ENCODE measurements around the gene HOXB1.
A peak's percentile ranks its signal among the peaks of the same experiment; 100 is the strongest.

HOXB1 gene

DNA sequence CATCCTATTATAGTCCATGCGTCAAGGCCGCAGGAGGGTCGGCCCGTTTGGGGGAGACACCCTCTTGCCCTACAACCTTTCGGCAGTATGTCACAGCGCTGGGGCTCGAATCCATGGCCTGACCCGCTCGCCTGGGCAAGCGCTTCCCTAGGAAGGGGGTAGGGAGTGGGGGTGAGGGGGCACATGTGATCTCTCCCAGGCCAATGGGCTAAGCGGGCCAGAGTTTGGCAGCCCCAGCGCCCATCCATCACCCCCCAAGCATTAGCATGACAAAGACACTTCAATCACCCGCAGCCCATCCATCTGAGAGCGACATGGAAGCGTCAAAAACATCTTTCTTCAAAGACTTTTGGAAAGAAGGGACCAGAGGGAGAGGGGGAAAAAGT, at the start of gene HOXB1:
HOXB1 (minus strand) TSS at position 125 of the 386 bp plus-strand sequence; CDS start at position 18, 107 bp downstream.
- DNase-seq (ENCODE audit: low read depth in 2 of 3, low spot score in 2 of 3): no peak

DNA sequence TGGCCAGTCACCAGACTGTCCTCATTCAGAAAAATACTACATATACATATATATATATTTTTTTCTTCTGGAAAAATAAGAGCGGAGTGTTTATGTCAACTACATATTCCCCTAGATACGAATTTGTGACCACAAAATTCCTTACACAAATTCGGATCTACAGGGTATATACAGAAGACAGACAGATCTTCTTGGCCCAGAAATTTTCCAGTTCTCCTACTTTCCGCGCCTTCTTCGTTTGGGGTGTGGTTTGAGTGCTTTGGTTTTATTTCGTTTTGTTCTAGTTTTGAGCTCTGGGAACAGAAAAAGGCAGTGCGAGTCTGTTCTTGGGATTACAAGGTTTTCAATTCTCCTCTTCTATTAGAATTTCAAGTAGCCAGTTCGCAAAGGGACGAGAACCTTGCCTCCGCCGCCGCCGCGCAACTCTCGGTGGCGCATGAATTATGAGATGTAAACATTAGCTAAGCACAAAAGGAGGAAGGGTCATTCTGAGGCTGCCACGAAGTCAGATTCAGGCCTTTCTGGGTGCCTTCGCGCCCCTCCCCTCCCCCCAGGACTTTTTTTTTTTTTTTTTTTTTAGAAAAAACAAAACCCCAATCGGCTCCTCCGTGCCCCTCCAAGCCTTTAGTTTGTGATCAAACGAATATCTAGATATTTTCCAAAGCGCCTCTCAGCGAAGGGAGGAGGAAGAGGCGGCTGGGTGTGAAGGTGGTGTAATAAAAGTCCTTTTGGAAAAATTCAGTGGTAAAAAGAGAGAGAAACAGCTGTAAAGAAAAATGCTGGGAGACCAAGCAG, 49.1 kb upstream of the HOXB1 start:
- DNase-seq (ENCODE audit: low read depth in 2 of 3, low spot score in 2 of 3): no peak

DNA sequence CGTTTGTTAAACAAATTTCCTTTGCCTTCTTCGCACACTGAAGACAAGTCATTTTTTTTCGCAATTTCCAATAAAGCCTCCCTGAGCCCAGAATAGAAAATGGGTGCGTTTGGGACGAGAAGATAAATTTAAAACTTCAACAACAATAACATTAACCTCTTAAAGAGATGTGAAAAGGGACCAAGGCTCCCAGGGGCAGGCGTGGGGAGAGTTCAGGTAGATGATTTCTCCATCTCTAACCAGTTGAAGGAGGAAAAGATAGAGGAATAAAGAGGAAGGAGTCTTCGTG, 48.6 kb upstream of the HOXB1 start:
- DNase-seq (ENCODE audit: low read depth in 2 of 3, low spot score in 2 of 3): no peak

DNA sequence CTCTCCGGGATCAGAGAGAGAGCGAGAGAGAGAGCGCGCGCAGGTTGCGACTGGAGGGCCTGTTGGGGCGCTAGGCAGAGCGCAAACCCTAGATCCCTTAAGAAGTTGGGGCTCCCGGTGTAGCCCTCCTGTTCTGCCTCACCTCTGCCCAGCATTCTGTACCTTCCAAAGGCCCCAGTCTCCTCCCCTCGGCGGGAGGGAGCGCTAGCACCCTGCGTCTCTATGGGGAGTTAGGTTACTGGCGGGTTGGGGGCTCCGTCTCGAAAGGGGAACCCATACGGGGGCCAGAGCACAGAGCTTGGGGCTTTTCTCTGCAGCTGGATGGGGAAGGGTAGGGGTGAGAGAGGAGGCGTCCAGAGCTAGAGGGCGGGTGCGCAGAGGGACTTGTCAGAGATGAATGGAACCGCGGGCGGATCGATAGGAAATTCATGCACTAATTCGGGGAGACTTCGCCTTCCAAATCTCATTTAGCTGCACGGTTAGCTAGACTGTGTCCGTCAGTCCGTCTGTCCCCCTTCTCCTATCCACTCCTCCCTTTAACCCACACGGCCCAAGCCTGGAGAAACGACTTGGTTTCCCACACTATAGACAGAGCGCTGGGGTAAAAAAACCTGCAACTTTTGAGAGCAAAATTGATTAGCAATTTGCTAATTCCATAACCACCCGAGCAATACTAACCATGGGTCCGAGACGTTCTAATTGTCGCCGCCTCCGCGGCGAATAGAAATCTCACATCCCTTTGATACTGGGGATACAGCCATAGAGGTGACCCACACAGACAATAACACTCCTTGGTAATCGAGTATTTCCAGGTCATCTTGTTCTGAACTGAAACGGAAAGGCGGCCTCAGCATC, 48.0 kb upstream of the HOXB1 start:
- DNase-seq (ENCODE audit: low read depth in 2 of 3, low spot score in 2 of 3): no peak

DNA sequence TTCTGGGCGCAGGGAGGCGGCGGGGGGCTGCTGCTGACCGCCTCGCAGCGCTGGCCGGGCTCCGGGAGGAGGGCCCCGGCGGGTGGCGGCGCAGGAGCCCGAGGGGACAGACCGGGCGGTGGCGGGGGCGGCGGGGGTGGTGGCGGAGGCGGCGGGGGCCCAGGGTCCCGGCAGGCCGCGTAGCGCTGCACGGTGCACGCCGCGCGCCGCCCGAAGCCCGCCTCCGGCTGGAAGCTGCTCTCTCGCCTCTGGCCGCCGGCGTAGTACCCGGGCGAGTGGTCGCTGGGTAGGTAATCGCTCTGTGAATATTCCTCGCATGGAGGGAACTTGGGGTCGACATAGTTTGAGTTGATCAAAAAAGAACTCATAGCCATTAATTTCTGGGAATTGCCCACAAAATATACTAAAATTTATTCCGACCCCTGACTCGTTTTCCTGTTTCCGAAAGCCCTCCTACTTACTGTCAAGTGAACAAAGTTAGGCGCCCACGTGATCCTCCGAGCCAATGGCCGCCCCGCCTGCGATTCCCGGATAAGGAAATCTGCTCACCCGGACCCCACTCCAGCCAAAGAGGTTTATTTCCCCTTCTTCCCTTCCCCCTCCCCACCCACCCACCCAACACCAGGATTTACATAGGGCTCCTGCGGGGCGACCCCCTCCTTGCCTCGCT, 47.3 kb upstream of the HOXB1 start, which contains the start of gene HOXB4:
HOXB4 (minus strand) TSS at position 405 of the 670 bp plus-strand sequence; CDS start at position 374, 31 bp downstream.
- DNase-seq (ENCODE audit: low read depth in 2 of 3, low spot score in 2 of 3): peak in 2 of 3 experiments; percentile 25 to 34

DNA sequence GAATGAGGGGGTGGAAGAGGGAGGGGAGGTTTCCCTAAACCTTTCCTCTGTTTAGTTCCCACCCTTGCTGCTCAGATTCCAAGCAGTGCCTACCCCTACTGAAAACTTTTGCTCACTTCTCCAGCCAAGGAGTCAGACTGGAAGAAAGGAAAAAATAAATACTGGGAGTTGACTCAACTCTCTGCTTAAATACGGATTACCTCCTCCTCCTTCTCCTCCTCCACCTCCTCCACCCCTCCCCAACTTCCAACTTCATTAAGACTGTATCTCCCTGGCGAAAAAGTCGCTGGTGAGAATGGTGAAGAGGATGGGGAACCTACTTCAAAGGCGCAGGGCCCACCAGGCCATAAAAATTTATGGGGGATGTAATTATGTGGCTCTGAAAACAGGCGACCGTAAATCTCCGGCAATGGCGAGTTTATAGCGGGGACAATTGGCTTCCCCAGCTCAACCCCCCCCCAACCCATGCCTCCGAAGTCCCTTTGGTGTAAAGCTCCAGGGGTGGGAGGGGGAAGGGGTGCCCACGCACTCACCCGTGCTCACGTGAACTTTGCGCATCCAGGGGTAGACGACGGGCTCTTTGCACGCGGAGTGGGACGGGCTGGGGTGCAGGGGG, 46.6 kb upstream of the HOXB1 start:
- no peak for DNase-seq (ENCODE audit: low read depth in 2 of 3, low spot score in 2 of 3)

DNA sequence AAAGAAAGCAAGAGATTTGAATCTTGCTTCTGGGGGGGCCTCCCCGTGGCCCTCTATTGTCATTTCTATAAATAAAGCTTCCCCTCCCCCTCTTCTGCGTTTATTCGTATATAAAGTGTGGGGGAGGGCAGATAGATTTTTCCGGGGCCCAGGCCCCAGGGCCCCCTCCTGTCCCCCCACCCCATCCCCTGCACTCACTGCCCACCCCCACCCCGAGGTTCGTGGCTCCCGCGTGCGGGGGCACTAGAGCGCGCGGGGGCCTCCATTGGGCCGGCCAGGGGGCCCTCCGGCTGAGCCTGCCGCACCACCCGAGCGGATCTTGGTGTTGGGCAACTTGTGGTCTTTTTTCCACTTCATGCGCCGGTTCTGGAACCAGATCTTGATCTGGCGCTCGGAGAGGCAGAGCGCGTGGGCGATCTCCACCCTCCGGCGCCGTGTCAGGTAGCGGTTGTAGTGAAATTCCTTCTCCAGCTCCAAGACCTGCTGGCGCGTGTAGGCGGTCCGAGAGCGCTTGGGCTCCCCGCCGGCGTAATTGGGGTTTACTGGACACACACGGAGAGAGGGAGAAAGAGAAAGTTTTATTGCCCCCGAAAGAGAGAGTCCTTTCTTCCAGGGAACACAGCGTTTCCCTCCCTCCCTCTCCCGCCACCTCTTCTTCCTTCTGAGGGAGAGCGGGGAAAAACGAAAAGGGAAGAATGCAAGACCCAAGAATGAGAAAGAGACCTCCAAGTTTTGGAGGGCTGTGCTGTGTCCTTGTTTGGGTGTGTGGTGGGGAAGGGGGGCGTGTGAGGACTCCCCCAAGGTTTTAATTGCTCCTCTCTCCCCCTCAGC, 45.9 kb upstream of the HOXB1 start:
- no peak for DNase-seq (ENCODE audit: low read depth in 2 of 3, low spot score in 2 of 3)

DNA sequence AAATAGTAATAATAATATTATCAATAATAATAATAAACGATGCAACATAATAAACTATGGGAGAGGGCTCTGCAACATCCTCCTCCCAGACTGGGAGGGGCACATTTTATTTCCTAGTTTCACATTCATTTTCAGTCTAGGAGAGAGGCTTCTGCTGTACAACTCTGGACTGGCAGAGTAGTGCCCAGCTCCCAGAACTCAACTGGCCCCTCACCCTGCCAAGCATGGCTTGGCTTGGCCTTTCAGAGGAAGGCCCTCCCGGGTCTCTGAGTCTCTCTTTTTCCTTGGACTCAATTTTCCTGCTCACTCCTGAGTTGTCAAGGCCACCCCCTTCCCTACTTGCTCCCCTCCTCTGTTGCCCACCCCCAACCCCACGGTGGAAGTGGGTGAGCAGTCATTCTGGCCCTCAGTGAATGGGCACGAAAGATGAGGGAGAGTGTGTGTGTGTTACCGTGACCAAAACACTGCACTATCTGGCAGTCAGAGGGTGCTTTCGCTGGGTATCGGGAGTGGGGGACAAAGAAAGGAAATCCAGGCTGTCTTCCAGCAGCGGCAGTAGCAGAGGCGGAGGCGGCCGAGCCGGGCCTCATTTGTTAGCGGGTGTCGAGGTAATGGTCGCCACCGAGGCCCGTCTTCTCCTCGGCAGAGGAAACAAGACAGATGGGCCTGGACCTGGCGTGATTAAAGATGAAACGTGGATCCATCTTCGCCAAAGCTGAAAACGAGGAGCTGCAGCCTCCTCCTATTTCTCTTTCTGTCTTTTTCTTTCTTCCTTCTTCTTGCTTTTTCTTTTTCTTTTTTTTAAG, 45.1 kb upstream of the HOXB1 start:
- DNase-seq (ENCODE audit: low read depth in 2 of 3, low spot score in 2 of 3): no peak

DNA sequence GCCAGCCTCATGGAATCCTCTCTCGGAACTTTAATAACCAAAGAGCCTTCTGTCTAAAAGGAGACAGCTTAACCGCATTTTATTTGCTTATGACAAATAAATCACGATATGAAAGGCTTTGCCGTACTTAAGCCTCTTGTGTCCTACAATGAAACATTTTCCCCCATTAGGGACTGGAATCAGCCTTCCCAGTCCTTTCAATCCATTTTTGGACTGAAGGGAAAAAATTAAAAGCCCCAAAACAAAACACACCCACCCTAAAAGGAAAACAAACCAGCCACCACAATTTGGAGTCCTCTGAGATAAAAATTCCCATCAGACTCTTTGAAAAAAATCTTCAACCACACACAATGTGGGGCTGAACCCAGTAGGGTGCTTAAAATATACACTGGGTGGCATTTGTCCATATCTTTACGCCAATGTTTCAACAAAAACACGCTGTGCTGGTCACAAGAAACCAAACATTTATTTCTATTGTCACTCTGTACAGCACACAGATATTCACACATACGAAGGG, 44.3 kb upstream of the HOXB1 start:
- DNase-seq (ENCODE audit: low read depth in 2 of 3, low spot score in 2 of 3): no peak

DNA sequence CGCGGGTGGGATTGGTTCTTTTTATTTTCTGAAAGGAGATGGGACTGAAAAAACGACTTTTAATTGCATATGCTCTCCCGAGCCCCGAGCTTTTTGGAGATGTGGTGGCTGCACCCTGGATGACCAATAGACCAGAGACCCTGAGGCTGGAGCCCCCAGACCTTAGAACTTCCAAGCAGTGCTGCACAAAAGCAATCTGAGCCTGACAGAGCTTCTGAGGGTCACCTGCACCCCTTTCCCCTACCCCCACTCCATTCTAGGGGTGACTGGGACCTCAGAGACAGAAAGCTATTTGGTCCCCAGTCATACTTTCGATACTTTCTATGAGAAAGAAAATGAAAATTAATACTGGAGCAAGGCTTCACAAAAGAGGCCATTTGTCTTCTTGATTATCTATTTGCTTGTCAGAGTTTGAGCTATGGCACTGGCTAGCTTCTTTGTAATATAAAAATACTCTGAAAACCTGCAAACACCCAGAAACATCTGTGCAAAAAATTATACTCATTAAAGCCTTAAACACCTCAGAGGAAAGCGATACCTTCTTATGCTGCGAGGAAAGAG, 43.8 kb upstream of the HOXB1 start:
- DNase-seq (ENCODE audit: low read depth in 2 of 3, low spot score in 2 of 3): no peak

DNA sequence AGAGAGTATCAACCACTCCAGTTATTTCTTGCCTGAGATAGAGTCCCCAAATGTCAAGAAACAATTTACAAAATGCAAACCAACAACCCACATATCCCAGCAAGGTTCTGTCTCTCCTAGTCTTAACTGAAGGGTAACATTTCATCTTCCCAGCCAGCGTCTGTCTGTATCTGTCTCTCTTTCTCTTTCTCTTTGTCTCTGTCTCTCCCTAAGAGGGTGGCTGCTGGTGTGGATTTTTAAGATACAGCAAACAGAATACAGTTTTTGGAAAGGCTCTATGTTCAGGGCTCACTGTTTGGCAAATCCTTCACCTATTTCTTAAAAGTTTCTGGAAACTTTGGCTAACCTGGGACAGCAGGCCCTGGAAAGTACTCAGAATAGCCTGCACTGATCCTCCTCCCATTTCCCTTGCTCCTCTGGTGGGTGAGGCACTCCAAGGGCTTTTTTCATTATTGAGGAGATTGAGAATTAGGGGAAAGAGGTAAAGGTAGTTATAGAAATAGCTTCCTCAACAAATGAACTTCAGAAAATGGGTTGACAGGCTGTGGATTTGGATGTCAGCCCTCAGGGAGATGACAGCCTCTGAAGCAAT, 41.1 kb upstream of the HOXB1 start:
- no peak for DNase-seq (ENCODE audit: low read depth in 2 of 3, low spot score in 2 of 3)

DNA sequence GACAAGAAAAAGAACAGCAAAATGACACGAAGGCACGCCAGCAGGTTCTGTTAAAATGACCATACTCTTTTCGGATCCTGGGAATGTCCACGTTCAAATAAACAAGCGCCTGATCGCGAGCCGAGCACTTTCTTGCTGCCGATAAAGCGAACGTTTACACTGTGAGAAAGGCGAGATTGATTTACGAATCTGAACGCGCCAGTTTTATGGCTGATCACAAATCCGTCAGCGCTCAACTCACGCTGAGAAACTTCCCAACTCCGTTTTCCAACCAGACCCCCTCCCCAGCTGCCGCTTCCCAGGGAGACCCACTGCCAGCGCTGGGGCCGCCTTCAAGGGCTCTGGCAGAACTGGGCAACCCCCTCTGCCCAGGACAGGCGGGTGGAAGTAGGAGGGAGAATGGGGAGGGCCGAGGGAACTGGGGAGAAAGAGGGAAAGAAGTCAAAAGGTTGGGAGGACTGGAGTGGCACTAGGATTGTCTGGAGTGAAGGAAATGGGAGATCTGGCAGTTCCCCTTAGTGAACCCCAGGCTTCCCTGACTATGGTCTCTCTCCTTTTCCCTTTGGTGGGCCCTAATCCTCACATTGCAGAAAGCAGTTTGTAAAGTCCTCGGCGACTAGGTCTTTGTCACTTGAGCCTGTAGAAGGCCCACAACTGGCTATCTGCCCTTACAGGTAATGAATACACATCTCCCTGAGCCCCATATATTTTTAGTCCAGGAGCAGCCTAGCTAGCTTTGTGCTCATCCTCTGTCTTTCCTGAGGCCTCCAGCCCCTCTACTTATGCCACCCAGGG, 40.4 kb upstream of the HOXB1 start:
- no peak for DNase-seq (ENCODE audit: low read depth in 2 of 3, low spot score in 2 of 3)

DNA sequence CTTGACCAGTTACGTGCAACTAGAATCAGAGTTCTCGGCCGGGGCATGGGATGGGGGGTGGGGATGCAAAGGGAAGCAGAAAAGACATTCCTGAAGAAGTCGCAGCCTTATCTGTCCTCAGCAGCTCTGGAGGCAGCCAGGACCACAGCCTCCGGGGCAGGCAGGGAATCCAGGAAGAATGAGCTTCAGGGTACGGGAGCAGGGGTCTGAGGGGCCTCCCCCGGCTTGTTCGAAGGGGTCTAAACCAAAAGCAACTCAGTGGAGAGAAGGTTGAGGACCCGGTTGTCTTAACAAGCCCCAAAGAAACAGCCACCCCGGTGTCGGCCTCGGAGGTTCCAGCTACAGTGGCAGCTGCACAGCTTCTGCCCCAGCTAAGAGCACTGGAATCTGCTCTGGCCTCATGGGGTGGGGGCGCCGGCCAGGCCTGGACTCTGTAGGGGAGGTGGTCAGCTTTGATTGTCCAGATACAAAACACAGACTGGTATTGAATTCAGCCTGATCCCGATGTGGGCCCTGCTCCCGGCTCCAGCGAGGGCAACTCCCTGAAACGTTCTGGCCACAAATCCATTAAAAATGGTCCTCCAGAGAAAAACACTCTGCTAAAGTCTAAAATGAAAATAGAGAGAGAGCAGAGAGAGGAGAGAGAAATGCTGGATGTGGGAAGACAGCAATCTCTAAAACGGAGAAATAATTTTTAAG, 39.7 kb upstream of the HOXB1 start:
- no peak for DNase-seq (ENCODE audit: low read depth in 2 of 3, low spot score in 2 of 3)

DNA sequence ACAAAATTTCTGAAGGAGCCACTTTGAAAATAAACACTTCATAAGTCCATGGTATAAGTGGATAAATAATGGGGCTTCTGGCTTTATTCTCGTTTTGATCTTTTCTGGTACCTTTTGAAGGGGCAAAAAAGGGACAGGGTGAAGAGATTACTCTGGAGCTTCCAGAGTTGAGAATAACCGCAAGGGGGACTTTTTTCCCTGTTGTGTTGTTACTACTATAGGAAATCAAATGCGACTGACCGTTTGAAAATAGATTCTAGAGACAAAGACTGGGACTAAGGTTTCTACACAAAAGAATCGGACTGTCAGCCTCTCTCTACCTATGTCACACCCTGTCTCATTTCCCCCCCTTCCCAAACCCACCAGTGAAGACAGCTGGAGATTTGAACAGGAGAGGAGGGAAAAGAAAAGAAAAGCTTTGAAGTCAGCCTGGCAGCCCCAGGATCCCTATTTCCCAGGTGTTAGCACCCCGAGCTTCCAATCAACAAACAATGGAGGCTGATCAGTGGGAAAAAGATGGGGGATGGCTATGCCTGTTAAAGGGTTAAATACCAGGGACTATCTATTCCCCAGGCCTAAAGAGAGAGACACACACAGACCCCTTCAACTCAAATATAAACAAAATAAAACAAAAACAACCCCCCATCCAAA, 39.0 kb upstream of the HOXB1 start:
- DNase-seq (ENCODE audit: low read depth in 2 of 3, low spot score in 2 of 3): no peak

DNA sequence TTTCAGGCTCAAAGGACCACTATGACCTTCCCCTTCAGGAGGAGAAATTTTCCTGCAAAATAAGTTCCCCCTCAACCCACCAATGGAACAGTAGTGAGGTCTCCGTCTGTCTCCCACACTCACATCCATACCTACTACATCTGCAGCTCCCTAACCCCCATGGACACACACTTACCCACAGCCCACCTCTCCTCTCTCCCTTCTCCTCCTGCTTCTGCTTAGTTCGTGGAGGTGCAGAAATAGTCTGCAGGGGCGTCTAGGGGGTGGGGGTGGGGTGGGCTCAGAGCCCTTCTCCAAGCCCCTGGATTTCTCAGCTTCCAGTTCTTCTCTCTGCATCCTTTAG, 38.4 kb upstream of the HOXB1 start:
- no peak for DNase-seq (ENCODE audit: low read depth in 2 of 3, low spot score in 2 of 3)

DNA sequence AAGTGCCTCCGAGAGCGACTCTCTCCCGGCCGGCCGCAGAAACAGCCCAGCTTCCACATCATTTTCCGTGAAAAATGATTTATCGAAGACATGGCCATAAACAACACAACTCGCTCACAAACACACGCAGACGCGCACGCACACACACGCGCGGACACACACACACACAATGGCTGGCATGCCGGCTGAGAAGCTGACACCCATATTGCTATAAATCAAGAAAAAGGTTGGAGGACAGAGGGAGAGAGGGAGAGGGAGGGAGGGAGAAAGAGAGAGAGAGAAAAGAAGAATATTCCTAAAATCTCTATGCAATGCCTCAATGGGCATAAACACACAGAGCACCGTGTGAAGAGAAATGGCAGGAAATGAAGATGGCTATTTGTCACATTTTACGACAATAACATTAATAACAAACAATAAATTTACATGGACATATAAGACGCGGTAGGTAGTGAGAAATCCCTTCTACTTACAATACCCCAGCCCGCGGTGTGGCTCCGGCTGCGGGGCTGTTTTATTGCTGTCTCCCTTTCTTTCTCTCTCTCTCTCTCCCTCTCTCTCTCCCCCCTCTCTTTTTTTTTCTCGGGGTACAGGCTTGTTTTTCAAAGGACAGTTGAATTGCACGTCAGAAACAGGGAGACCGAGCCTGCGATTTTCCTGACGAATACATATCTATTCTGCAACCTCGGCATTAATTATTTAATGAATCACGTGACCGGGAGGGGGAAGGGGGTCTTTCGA, 37.9 kb upstream of the HOXB1 start:
- no peak for DNase-seq (ENCODE audit: low read depth in 2 of 3, low spot score in 2 of 3)
